ENCODE data around the gene AADACL2. TPM values are rescaled to one million over a fixed set of nuclear protein-coding genes. Genes with fewer than 3 reads are reported as not detected.
A peak's percentile ranks its signal among the peaks of the same experiment; 100 is the strongest.

AADACL2 gene, protein sequence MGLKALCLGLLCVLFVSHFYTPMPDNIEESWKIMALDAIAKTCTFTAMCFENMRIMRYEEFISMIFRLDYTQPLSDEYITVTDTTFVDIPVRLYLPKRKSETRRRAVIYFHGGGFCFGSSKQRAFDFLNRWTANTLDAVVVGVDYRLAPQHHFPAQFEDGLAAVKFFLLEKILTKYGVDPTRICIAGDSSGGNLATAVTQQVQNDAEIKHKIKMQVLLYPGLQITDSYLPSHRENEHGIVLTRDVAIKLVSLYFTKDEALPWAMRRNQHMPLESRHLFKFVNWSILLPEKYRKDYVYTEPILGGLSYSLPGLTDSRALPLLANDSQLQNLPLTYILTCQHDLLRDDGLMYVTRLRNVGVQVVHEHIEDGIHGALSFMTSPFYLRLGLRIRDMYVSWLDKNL
- not detected in 2 replicates for total RNA-seq (2022)
- percentile 6 among the genes with signal in this experiment for Bru-seq, nascent RNA
- BruChase-seq, experiment 1, labeled RNA remaining after a 2-hour chase = percentile 4 among the genes with signal in this experiment
- not detected for BruChase-seq, experiment 2, labeled RNA remaining after a 6-hour chase
- long read RNA-seq = 0 reads

DNA sequence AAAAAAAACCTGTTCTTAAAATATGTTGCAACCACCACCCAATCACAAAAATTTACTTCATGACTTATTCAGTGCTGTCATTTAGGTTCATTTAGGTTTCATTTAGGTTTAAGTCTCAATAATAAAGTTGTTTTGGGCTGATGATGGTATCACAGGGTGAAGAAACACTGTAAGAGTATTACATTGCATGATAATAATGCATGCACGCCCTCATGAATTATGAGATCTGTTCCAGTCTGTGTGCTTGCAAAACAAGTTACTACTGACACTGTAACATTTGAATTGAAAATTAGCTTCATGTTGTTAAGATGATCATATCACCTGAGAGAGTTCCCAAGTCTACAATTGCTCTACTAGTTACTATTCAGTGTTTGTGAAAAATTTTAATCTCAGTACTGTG, at the start of gene AADACL2:
Gene AADACL2, plus strand, starts transcription at position 315 of the 400 bp plus-strand sequence. CDS start 109 bp downstream, outside the sequence.
- no peaks in the 10 kb centered on the region for H3K36me3 ChIP-seq (ENCODE audit: control insufficient read depth, insufficient read depth, low read length)
- DNase-seq = no peak
- ChIA-PET POLR2A (interaction anchor here (0.6 kb wide), 1 partner anchor 50 kb away, joined by 3 read pairs; no protein-coding TSS in a partner anchor), CTCF (no interaction called here)
- no peaks in the 10 kb centered on the region; the same call in 1 of the 2 replicates for H3K4me1 ChIP-seq
- TF ChIP-seq, protein P1, sequence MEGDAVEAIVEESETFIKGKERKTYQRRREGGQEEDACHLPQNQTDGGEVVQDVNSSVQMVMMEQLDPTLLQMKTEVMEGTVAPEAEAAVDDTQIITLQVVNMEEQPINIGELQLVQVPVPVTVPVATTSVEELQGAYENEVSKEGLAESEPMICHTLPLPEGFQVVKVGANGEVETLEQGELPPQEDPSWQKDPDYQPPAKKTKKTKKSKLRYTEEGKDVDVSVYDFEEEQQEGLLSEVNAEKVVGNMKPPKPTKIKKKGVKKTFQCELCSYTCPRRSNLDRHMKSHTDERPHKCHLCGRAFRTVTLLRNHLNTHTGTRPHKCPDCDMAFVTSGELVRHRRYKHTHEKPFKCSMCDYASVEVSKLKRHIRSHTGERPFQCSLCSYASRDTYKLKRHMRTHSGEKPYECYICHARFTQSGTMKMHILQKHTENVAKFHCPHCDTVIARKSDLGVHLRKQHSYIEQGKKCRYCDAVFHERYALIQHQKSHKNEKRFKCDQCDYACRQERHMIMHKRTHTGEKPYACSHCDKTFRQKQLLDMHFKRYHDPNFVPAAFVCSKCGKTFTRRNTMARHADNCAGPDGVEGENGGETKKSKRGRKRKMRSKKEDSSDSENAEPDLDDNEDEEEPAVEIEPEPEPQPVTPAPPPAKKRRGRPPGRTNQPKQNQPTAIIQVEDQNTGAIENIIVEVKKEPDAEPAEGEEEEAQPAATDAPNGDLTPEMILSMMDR (IDR thresholded peaks at IDR 0.05; ENCODE audit: insufficient read depth in 1 of 2, low read depth in 1 of 2, low read length in 1 of 2, severe bottlenecking in 1 of 2, unreplicated experiment in 1 of 2) = no peak
- H3K27me3 Mint-ChIP-seq (ENCODE audit: insufficient read depth, unreplicated experiment) = no peaks in the 10 kb centered on the region
- H3K9me3 ChIP-seq = no peaks in the 10 kb centered on the region
- H3K4me3 Mint-ChIP-seq (ENCODE audit: unreplicated experiment) = no peak within 1 kb of the TSS
- intact Hi-C loops (cut with micrococcal nuclease; ENCODE audit: unreplicated experiment) = no loop called here
- H3K27ac Mint-ChIP-seq (ENCODE audit: unreplicated experiment) = no peak within 1 kb of the TSS
- no peak within 1 kb of the TSS for H3K4me3 ChIP-seq (ENCODE audit: low read depth, low read length)
- H3K4me1 Mint-ChIP-seq (ENCODE audit: low read depth, unreplicated experiment) = peaks cover 3% of the 10 kb centered on the region
- no peaks in the 10 kb centered on the region for H3K36me3 Mint-ChIP-seq (ENCODE audit: insufficient read depth, unreplicated experiment)
- no peaks in the 10 kb centered on the region for H3K27me3 ChIP-seq (replicated peaks; ENCODE audit: control insufficient read depth, insufficient read depth, low read length)
- BruUV-seq (replicated peaks) = no TSS peak
- peaks cover 19% of the 10 kb centered on the region for H3K9me3 Mint-ChIP-seq (ENCODE audit: unreplicated experiment)

DNA sequence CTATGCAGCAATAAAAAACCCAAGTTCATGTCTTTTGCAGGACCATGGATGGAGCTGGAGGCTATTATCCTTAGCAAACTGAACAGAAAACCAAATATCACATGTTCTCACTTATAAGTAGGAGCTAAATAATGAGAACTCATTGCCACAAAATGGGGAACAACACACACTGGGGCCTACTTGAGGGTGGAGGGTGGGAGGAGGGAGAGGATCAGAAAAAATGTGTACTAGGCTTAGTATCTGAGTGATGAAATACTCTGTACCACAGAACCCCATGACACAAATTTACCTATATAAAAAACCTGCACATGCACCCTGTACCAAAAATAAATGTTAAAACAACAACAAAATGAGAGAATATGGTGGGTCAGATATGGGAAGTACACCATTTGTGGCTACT, 49.6 kb upstream of the AADACL2 start:
- peaks cover 12% of the 10 kb centered on the region for H3K9me3 Mint-ChIP-seq (ENCODE audit: unreplicated experiment)

DNA sequence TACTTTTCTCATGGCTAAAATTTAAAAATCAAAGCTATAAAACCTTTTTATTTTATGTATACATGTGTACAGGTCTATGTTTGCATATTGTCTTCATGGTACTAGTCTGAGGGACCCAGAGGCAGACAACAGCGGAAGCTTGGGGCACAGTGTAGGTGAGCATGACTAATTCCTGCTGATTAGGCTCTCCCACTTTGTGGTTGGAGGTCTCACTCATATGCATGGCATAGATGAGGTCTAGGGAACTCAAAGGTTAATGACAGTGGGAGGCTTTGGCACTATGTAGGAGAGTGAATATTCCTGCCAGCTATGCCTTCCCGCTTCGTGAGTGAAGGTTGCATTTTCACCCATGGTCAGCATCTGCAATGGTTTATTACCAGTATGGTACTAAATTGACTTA, 47.5 kb upstream of the AADACL2 start:
- intact Hi-C loops (cut with micrococcal nuclease; ENCODE audit: unreplicated experiment) = no loop called here
- Histone ChIP-seq H3K4me1 (no peaks in the 10 kb centered on the region), H3K27me3 (replicated peaks; ENCODE audit: control insufficient read depth, insufficient read depth, low read length) (no peaks in the 10 kb centered on the region), H3K36me3 (ENCODE audit: control insufficient read depth, insufficient read depth, low read length) (no peaks in the 10 kb centered on the region), H3K4me3 (ENCODE audit: low read depth, low read length) (no peak overlapping the region), H3K9me3 (no peaks in the 10 kb centered on the region)
- Mint-ChIP-seq H3K36me3 (ENCODE audit: insufficient read depth, unreplicated experiment) (no peaks in the 10 kb centered on the region), H3K27me3 (ENCODE audit: insufficient read depth, unreplicated experiment) (no peaks in the 10 kb centered on the region), H3K9me3 (ENCODE audit: unreplicated experiment) (peaks cover 8% of the 10 kb centered on the region), H3K27ac (ENCODE audit: unreplicated experiment) (no peak overlapping the region), H3K4me3 (ENCODE audit: unreplicated experiment) (no peak overlapping the region), H3K4me1 (ENCODE audit: low read depth, unreplicated experiment) (no peaks in the 10 kb centered on the region)
- POLR2A ChIA-PET = no interaction called here
- no peak for DNase-seq
- TF ChIP-seq, protein P1 (IDR thresholded peaks at IDR 0.05; ENCODE audit: insufficient read depth in 1 of 2, low read depth in 1 of 2, low read length in 1 of 2, severe bottlenecking in 1 of 2, unreplicated experiment in 1 of 2) = no peak
- no TSS peak for BruUV-seq (replicated peaks)
- CTCF ChIA-PET = no interaction called here

More for the DNA sequence above, 49.6 kb upstream of the AADACL2 start:
- TF ChIP-seq, protein P1 (IDR thresholded peaks at IDR 0.05; ENCODE audit: insufficient read depth in 1 of 2, low read depth in 1 of 2, low read length in 1 of 2, severe bottlenecking in 1 of 2, unreplicated experiment in 1 of 2) = no peak
- Mint-ChIP-seq H3K4me3 (ENCODE audit: unreplicated experiment) (no peak overlapping the region), H3K27me3 (ENCODE audit: insufficient read depth, unreplicated experiment) (no peaks in the 10 kb centered on the region), H3K4me1 (ENCODE audit: low read depth, unreplicated experiment) (no peaks in the 10 kb centered on the region), H3K27ac (ENCODE audit: unreplicated experiment) (no peak overlapping the region), H3K36me3 (ENCODE audit: insufficient read depth, unreplicated experiment) (no peaks in the 10 kb centered on the region)
- ChIA-PET CTCF (no interaction called here), POLR2A (no interaction called here)
- H3K4me1 ChIP-seq = no peaks in the 10 kb centered on the region
- H3K36me3 ChIP-seq (ENCODE audit: control insufficient read depth, insufficient read depth, low read length) = no peaks in the 10 kb centered on the region
- no peak for DNase-seq
- H3K4me3 ChIP-seq (ENCODE audit: low read depth, low read length) = no peak overlapping the region
- intact Hi-C loops (cut with micrococcal nuclease; ENCODE audit: unreplicated experiment) = no loop called here
- no TSS peak for BruUV-seq (replicated peaks)
- H3K27me3 ChIP-seq (replicated peaks; ENCODE audit: control insufficient read depth, insufficient read depth, low read length) = no peaks in the 10 kb centered on the region
- no peaks in the 10 kb centered on the region for H3K9me3 ChIP-seq
